ENCODE data around the gene EIF1AX. TPM values are rescaled to one million over a fixed set of nuclear protein-coding genes. Genes with fewer than 3 reads are reported as not detected.

Gene EIF1AX
- polyA plus RNA-seq, 1 experiment, result 12.8 TPM

GRCh38 chrX:20147561-20147960, 5.9 kb upstream of the EIF1AX start:
- Histone ChIP-seq H3K4me3 (ENCODE audit: low read depth, low read length) (no peak overlapping the region), H3K36me3 (ENCODE audit: control insufficient read depth, insufficient read depth, low read length) (no peaks in the 10 kb centered on the region), H3K27me3 (ENCODE audit: control insufficient read depth, insufficient read depth, low read length) (no peaks in the 10 kb centered on the region)
- POLR2A ChIA-PET, result no interaction called here
- no peak for TF ChIP-seq CTCF (IDR thresholded peaks at IDR 0.05; ENCODE audit: insufficient read depth, low read depth, low read length)
- CTCF ChIA-PET, result no interaction called here
- DNase-seq (ENCODE audit: low read depth), result no peak

GRCh38 chrX:20144491-20144890, 2.9 kb upstream of the EIF1AX start:
- ChIA-PET CTCF (no interaction called here), POLR2A (no interaction called here)
- no peak for DNase-seq (ENCODE audit: low read depth)
- Histone ChIP-seq H3K36me3 (ENCODE audit: control insufficient read depth, insufficient read depth, low read length) (no peaks in the 10 kb centered on the region), H3K27me3 (ENCODE audit: control insufficient read depth, insufficient read depth, low read length) (no peaks in the 10 kb centered on the region), H3K4me3 (ENCODE audit: low read depth, low read length) (no peak overlapping the region)
- no peak for TF ChIP-seq CTCF (IDR thresholded peaks at IDR 0.05; ENCODE audit: insufficient read depth, low read depth, low read length)

GRCh38 chrX:20143561-20143960, 1.9 kb upstream of the EIF1AX start:
- H3K27me3 ChIP-seq (ENCODE audit: control insufficient read depth, insufficient read depth, low read length), result no peaks in the 10 kb centered on the region
- no peak for DNase-seq (ENCODE audit: low read depth)
- ChIA-PET POLR2A (no interaction called here), CTCF (interaction anchor here (0.6 kb wide), 1 partner anchor 32 kb away, joined by 3 read pairs; no protein-coding TSS in a partner anchor)
- no peak overlapping the region for H3K4me3 ChIP-seq (ENCODE audit: low read depth, low read length)
- H3K36me3 ChIP-seq (ENCODE audit: control insufficient read depth, insufficient read depth, low read length), result no peaks in the 10 kb centered on the region
- no peak for TF ChIP-seq CTCF (IDR thresholded peaks at IDR 0.05; ENCODE audit: insufficient read depth, low read depth, low read length)

DNA sequence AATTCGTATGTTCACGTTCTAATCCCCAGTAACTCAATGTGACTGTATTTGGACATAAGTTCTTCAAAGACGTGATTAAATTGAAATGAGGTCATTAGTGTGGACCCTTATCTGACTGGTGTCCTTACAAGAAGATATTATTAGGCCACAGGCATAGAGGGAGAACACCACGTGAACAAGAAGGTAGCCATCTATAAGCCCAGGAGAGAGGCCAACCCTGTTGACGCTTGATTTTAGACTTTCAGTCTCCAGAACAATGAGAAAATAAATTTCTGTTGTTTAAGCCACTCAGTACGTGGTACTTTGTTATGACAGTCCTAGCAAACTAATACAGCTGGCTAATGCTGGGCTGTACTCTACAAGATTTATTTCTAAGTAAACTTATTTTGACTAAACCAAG, 1.5 kb upstream of the EIF1AX start:
- no peaks in the 10 kb centered on the region for H3K36me3 ChIP-seq (ENCODE audit: control insufficient read depth, insufficient read depth, low read length)
- no peak overlapping the region for H3K4me3 ChIP-seq (ENCODE audit: low read depth, low read length)
- DNase-seq (ENCODE audit: low read depth), result no peak
- H3K27me3 ChIP-seq (ENCODE audit: control insufficient read depth, insufficient read depth, low read length), result no peaks in the 10 kb centered on the region
- POLR2A ChIA-PET, result no interaction called here
- CTCF ChIA-PET, result interaction anchor here (0.6 kb wide), 1 partner anchor 33 kb away, joined by 3 read pairs; no protein-coding TSS in a partner anchor
- TF ChIP-seq CTCF (IDR thresholded peaks at IDR 0.05; ENCODE audit: insufficient read depth, low read depth, low read length), result no peak

DNA sequence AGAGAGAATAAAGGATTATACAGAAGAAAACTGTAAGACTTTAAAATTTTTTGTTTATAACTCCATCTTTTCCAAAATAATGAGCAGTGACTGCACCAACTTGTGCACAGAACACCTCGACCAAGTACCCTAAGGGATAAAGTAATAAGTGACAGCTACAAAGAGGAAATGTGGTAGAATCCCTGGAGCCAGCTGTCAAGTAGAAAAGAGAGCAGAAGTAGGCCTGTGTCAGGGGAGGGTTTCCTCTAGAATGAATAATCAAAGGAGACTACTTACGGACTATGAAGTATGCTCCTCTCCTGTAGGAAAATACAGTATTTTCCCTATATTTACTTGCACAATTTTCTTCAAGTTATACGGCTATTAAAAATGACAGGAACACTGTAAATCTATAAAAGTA, 1.2 kb downstream of the EIF1AX start:
- H3K36me3 ChIP-seq (ENCODE audit: control insufficient read depth, insufficient read depth, low read length), result no peaks in the 10 kb centered on the region
- no peak for TF ChIP-seq CTCF (IDR thresholded peaks at IDR 0.05; ENCODE audit: insufficient read depth, low read depth, low read length)
- CTCF ChIA-PET, result no interaction called here
- H3K27me3 ChIP-seq (ENCODE audit: control insufficient read depth, insufficient read depth, low read length), result no peaks in the 10 kb centered on the region
- POLR2A ChIA-PET, result no interaction called here
- DNase-seq (ENCODE audit: low read depth), result no peak
- peak overlapping the region; percentile 76 for H3K4me3 ChIP-seq (ENCODE audit: low read depth, low read length)

Measured in BJ (cell line).